Endodermal cell (in vitro differentiated cells): ENCODE measurements around the gene GPRC5B. TPM values are rescaled to one million over a fixed set of nuclear protein-coding genes. Genes with fewer than 3 reads are reported as not detected.

ENCODE experiments used
- DNase-seq: peaks from one replicate; pipeline ENCODE4 v3.0.0-alpha.2; 2017
- H3K27ac ChIP-seq: 2 replicates; pipeline ENCODE4 v1.5.1; 2013; ENCODE audit warnings: mild to moderate bottlenecking, low read depth, low read length, moderate library complexity
- H3K27me3 ChIP-seq: 2 replicates; pipeline ENCODE4 v1.6.1; 2013; ENCODE audit warnings: mild to moderate bottlenecking, low read length, moderate library complexity; ENCODE audit not compliant: insufficient read depth, control insufficient read depth, poor library complexity, severe bottlenecking
- H3K36me3 ChIP-seq: 2 replicates; pipeline ENCODE4 v1.7.0; 2013; ENCODE audit warnings: mild to moderate bottlenecking, low read length, moderate library complexity; ENCODE audit not compliant: control insufficient read depth, insufficient read depth
- H3K4me1 ChIP-seq: one replicate; pipeline ENCODE4 v1.7.0; 2013; ENCODE audit warnings: low read length; ENCODE audit not compliant: control insufficient read depth, insufficient read depth
- H3K4me3 ChIP-seq: 2 replicates; pipeline ENCODE4 v1.5.1; 2013; ENCODE audit warnings: mild to moderate bottlenecking, low read length, moderate library complexity
- H3K9ac ChIP-seq: 2 replicates; pipeline ENCODE4 v1.6.1; 2013; ENCODE audit warnings: mild to moderate bottlenecking, low read length, moderate library complexity; ENCODE audit not compliant: poor library complexity, severe bottlenecking; ENCODE audit errors: extremely low read depth
- H3K9me3 ChIP-seq: 2 replicates; pipeline ENCODE4 v1.6.1; 2013; ENCODE audit warnings: mild to moderate bottlenecking, low read length, moderate library complexity; ENCODE audit not compliant: control insufficient read depth
- H3K27ac Mint-ChIP-seq: 2 replicates; pipeline ENCODE4 v1.8.0; 2020; ENCODE audit warnings: mixed read lengths
- H3K27me3 Mint-ChIP-seq: 2 replicates; pipeline ENCODE4 v1.8.0; 2021; ENCODE audit warnings: mild to moderate bottlenecking, mixed read lengths; ENCODE audit not compliant: insufficient read depth
- H3K36me3 Mint-ChIP-seq: 2 replicates; pipeline ENCODE4 v1.8.0; 2020; ENCODE audit warnings: low read depth, mixed read lengths
- H3K4me1 Mint-ChIP-seq: 2 replicates; pipeline ENCODE4 v1.8.0; 2020; ENCODE audit warnings: mixed read lengths
- H3K4me3 Mint-ChIP-seq: 2 replicates; pipeline ENCODE4 v1.8.0; 2020; ENCODE audit warnings: mild to moderate bottlenecking, moderate library complexity, mixed read lengths
- H3K9me3 Mint-ChIP-seq: 2 replicates; pipeline ENCODE4 v1.8.0; 2020; ENCODE audit warnings: mild to moderate bottlenecking, mixed read lengths
- WGBS, 2 experiments: methylation state at CpG; one replicate each; pipeline versions ENCODE4 v1.1.5 to v1.1.7; 2013; ENCODE audit warnings: missing lambda C conversion rate in 2 of 2, mixed read lengths in 1 of 2; ENCODE audit not compliant: insufficient coverage in 1 of 2, insufficient read length in 1 of 2; 5-methylcytosine and 5-hydroxymethylcytosine counted together
- total RNA-seq, 2 donors: library from RNA; stranded (reverse); fragmentation: NEBNext Ultra II Directional in 1 of 2; extraction: Animal tissue kit (Norgen Biotek cat#: 25700) in 1 of 2; gene quantifications; 2 replicates in 1 of 2; 3 replicates in 1 of 2; pipeline ENCODE4 v1.2.1, GENCODE V29; 2021
- TF ChIP-seq, protein P1 (sequence below): fragments of 200-600 bp; sonication (generic); conservative IDR thresholded peaks from 2 replicates; pipeline ENCODE4 v1.5.0; 2021; ENCODE audit warnings: antibody characterized with exemption, mild to moderate bottlenecking

Gene GPRC5B
- total RNA-seq, 2 donors from 2014 or later, result 39.5 to 49.1 TPM

DNA sequence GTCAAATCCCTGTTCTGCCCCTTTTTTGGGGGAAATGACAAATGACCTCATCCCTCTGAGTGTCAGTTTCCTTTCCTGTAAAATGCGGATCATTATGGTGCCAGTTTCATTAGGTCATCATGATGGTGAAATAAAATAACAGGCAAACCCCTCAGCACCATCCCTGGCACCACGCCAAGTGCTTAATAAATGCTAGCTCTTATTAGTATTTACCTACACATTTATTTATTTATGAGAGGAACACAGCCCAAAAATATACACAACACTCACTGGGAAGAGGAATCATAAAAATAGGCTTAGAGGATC lies 28.6 kb upstream of the GPRC5B start:
- no peak overlapping the region for H3K27ac ChIP-seq
- H3K4me3 ChIP-seq, result no peak overlapping the region
- TF ChIP-seq, protein P1, sequence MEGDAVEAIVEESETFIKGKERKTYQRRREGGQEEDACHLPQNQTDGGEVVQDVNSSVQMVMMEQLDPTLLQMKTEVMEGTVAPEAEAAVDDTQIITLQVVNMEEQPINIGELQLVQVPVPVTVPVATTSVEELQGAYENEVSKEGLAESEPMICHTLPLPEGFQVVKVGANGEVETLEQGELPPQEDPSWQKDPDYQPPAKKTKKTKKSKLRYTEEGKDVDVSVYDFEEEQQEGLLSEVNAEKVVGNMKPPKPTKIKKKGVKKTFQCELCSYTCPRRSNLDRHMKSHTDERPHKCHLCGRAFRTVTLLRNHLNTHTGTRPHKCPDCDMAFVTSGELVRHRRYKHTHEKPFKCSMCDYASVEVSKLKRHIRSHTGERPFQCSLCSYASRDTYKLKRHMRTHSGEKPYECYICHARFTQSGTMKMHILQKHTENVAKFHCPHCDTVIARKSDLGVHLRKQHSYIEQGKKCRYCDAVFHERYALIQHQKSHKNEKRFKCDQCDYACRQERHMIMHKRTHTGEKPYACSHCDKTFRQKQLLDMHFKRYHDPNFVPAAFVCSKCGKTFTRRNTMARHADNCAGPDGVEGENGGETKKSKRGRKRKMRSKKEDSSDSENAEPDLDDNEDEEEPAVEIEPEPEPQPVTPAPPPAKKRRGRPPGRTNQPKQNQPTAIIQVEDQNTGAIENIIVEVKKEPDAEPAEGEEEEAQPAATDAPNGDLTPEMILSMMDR, result no peak
- H3K36me3 ChIP-seq, result no peaks in the 10 kb centered on the region
- no peak overlapping the region for H3K9ac ChIP-seq
- no peak overlapping the region for H3K27ac Mint-ChIP-seq
- H3K27me3 Mint-ChIP-seq, result no peaks in the 10 kb centered on the region
- 83 to 87% methylated on average over 1 to 2 of the region's 2 CpGs for WGBS, 2 experiments
- no peaks in the 10 kb centered on the region for H3K4me1 ChIP-seq
- no peak for DNase-seq
- H3K36me3 Mint-ChIP-seq, result no peaks in the 10 kb centered on the region
- no peaks in the 10 kb centered on the region for H3K9me3 Mint-ChIP-seq
- no peak overlapping the region for H3K4me3 Mint-ChIP-seq
- H3K27me3 ChIP-seq, result no peaks in the 10 kb centered on the region
- H3K9me3 ChIP-seq, result no peaks in the 10 kb centered on the region
- H3K4me1 Mint-ChIP-seq, result no peaks in the 10 kb centered on the region

DNA sequence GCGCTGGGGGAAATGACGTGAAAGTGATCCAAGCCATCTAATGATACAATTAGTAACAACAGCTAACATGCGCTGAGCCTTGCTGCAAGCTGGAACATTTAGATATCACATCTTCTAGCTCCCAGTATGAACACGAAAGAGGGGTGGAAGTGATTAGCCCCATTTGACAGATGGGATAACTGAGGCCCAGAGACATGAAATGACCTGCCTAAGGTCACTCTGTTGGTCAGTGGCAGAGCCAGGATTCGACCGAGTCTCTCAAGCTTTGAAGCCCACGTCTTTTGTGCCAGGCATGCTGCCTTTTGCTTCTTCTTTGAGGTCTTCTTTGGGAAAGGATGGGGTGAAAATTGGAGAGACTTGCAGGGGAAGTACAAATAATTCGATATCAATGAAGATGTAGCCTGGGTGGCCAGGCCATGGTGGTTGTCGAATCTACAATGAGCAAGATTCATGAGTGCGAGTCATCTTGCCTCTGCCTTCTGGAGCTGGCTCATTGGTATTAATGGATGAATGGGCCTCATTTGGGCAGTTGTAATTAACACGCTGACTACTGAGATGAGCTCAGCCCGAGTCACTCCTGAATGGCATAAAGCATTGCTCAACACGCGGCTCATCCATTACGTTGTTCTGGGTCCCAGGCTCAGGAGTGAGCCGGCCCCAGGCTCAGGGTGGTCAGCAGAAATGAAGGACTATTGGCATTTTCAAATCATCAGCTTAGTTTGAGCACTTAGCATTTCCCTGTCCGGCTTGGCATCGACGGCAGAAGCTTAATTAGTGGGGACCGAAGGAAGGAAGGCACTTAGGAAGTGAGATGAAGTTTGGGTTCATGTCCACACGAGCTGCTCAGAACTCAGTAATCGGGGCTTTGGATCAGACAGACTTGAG lies 28.0 kb upstream of the GPRC5B start:
- Histone ChIP-seq H3K36me3 (no peaks in the 10 kb centered on the region), H3K4me1 (no peaks in the 10 kb centered on the region), H3K4me3 (no peak overlapping the region), H3K27me3 (no peaks in the 10 kb centered on the region), H3K9me3 (no peaks in the 10 kb centered on the region), H3K9ac (no peak overlapping the region), H3K27ac (no peak overlapping the region)
- 87 to 91% methylated on average over 22 of the region's 22 CpGs for WGBS, 2 experiments
- H3K27me3 Mint-ChIP-seq, result no peaks in the 10 kb centered on the region
- DNase-seq, result peak; percentile 49
- no peaks in the 10 kb centered on the region for H3K4me1 Mint-ChIP-seq
- H3K4me3 Mint-ChIP-seq, result no peak overlapping the region
- no peaks in the 10 kb centered on the region for H3K36me3 Mint-ChIP-seq
- TF ChIP-seq, protein P1, result no peak
- H3K27ac Mint-ChIP-seq, result no peak overlapping the region
- no peaks in the 10 kb centered on the region for H3K9me3 Mint-ChIP-seq

DNA sequence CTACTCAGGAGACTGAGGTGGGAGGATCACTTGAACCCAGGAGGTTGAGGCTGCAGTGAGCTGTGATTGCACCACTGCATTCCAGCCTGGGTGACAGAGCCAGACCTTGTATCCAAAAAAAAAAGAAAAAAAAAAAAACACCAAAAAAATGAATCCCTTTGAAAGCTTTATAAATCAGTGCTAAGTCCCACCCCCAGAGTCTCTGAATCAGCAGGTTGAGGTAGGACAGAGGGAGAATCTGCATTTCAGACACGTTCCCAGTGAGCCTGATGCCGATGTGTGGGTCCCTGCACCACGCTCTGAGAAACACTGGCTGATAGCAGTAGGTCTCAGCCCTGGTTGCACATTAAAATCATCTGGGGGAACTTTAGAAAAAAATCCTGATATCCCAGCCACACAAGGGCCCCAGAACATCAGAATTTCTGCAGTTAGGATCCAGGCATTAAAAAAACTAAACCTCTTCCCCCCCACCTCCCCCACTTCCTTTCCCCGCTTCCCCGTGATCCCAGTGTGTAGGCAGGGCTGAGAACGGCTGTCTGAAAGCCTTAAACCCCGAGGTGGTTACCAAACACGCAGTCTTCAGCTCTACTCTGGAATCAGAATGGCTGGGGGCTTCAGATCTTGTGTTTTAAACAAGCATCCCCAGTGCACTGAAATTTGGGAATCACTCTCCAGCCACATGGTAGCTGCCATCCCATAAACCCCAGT lies 27.3 kb upstream of the GPRC5B start:
- Mint-ChIP-seq H3K9me3 (peaks cover 5% of the 10 kb centered on the region), H3K27ac (no peak overlapping the region), H3K27me3 (peaks cover 5% of the 10 kb centered on the region), H3K4me3 (no peak overlapping the region), H3K36me3 (no peaks in the 10 kb centered on the region), H3K4me1 (peaks cover 2% of the 10 kb centered on the region)
- no peaks in the 10 kb centered on the region for H3K4me1 ChIP-seq
- H3K27me3 ChIP-seq, result no peaks in the 10 kb centered on the region
- H3K4me3 ChIP-seq, result no peak overlapping the region
- no peaks in the 10 kb centered on the region for H3K36me3 ChIP-seq
- H3K9ac ChIP-seq, result no peak overlapping the region
- 85 to 86% methylated on average over 7 to 8 of the region's 8 CpGs for WGBS, 2 experiments
- DNase-seq, result peak; percentile 45
- peaks cover 3% of the 10 kb centered on the region for H3K9me3 ChIP-seq
- no peak overlapping the region for H3K27ac ChIP-seq
- TF ChIP-seq, protein P1, result no peak
